HG02610 (cell line): Measurements from ENCODE around the gene TCERG1L.
"Not testable (repeated sequence)": the region's sequence is repeated elsewhere in the genome, so short reads cannot be mapped to it uniquely, and the experiment has no call there.

Source experiments
- ATAC-seq: cut with Tn5 transposase; IDR thresholded peaks from one replicate; pipeline ENCODE4 v1.9.1; 2021; ENCODE audit warnings: mild to moderate bottlenecking, moderate library complexity; ENCODE audit not compliant: unreplicated experiment

The TCERG1L gene

GRCh38 chr10:131311661-131312477, at the start of gene TCERG1L:
Gene TCERG1L, minus strand, starts transcription at chr10:131311721. Its CDS starts 86 bp downstream, at chr10:131311635.
- no peak for ATAC-seq

- ATAC-seq = no peak
Measured at GRCh38 chr10:131358741-131359442, 47.4 kb upstream of the TCERG1L start.

GRCh38 chr10:131356442-131356841, 44.9 kb upstream of the TCERG1L start:
- ATAC-seq = no peak

- no peak for ATAC-seq
Measured at GRCh38 chr10:131355881-131356280, 44.4 kb upstream of the TCERG1L start.

GRCh38 chr10:131355056-131355455, 43.5 kb upstream of the TCERG1L start:
- no peak for ATAC-seq

- ATAC-seq = no peak
Measured at GRCh38 chr10:131354380-131354779, 42.9 kb upstream of the TCERG1L start.

- no peak for ATAC-seq
Measured at GRCh38 chr10:131352765-131353290, 41.3 kb upstream of the TCERG1L start.

GRCh38 chr10:131350660-131351059, 39.1 kb upstream of the TCERG1L start:
- ATAC-seq = no peak

GRCh38 chr10:131350245-131350644, 38.7 kb upstream of the TCERG1L start:
- ATAC-seq = no peak

- ATAC-seq = no peak
Measured at GRCh38 chr10:131346456-131346855, 34.9 kb upstream of the TCERG1L start.

- ATAC-seq = no peak
Measured at GRCh38 chr10:131345691-131346090, 34.2 kb upstream of the TCERG1L start.

GRCh38 chr10:131344747-131345146, 33.2 kb upstream of the TCERG1L start:
- ATAC-seq = no peak

- ATAC-seq = no peak
Measured at GRCh38 chr10:131337741-131338140, 26.2 kb upstream of the TCERG1L start.

GRCh38 chr10:131332821-131333220, 21.3 kb upstream of the TCERG1L start:
- ATAC-seq = no peak

- ATAC-seq = no peak
Measured at GRCh38 chr10:131323880-131324279, 12.4 kb upstream of the TCERG1L start.

GRCh38 chr10:131323025-131323424, 11.5 kb upstream of the TCERG1L start:
- no peak for ATAC-seq

GRCh38 chr10:131322575-131322974, 11.1 kb upstream of the TCERG1L start:
- not testable (repeated sequence) for ATAC-seq

GRCh38 chr10:131320860-131321604, 9.5 kb upstream of the TCERG1L start:
- ATAC-seq = no peak

- ATAC-seq = no peak
Measured at GRCh38 chr10:131318814-131319213, 7.3 kb upstream of the TCERG1L start.

- ATAC-seq = no peak
Measured at GRCh38 chr10:131318291-131318690, 6.8 kb upstream of the TCERG1L start.
